ENCODE results near the gene KLHL13. TPM values are rescaled to one million over a fixed set of nuclear protein-coding genes. Genes with fewer than 3 reads are reported as not detected.

KLHL13 gene, protein sequence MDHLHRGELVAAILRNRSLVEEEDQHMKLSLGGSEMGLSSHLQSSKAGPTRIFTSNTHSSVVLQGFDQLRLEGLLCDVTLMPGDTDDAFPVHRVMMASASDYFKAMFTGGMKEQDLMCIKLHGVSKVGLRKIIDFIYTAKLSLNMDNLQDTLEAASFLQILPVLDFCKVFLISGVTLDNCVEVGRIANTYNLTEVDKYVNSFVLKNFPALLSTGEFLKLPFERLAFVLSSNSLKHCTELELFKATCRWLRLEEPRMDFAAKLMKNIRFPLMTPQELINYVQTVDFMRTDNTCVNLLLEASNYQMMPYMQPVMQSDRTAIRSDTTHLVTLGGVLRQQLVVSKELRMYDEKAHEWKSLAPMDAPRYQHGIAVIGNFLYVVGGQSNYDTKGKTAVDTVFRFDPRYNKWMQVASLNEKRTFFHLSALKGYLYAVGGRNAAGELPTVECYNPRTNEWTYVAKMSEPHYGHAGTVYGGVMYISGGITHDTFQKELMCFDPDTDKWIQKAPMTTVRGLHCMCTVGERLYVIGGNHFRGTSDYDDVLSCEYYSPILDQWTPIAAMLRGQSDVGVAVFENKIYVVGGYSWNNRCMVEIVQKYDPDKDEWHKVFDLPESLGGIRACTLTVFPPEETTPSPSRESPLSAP
- 1 to 10 TPM; 1.4 to 2.7 (median 1.8) TPM for total RNA-seq

DNA sequence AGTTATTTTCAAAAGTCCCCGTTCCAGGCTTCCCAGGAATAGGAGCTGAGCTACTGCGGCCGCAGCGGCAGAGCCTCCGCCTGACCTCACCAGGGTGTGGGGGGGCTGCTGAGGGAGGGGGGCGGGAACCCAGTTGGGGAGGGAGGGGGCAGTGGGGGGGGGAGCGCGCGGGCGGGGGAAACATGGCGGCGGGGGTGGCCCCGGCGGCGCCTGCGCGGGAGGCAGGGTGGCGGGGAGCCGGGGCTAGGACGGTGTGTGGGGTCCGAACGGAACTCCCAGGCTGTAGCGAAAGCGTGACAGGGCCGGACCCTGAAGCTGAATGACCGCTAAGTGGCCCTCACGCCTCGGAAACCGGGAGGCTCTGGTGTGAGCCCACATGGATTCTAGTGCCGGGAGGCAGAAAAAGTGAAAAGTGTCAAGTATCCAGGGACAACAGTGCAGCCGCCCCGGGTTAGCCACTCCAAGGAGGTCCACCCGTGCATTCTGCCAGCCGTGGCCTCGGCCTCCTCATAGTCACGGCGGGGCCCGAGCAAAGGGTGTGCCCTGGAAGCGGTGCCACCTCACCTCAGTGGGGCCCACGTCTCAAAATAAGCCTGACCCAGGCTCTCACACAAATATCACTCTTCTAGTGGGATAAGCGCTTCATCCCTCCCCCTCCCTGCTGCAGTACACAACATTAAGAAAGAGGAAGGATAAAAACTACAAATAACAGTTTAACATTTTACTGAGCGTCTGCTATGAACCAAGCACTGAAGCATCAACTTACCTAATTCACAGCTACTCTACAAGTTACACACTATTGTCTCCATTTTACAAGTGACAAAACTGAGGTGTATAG lies at the start of gene KLHL13:
KLHL13 (minus strand) TSS at position 98 of the 838 bp plus-strand sequence. CDS start 88,337 bp downstream, outside the sequence.
- no peak for TF ChIP-seq POLR2A (IDR thresholded peaks at IDR 0.05)
- TF ChIP-seq, protein P1, sequence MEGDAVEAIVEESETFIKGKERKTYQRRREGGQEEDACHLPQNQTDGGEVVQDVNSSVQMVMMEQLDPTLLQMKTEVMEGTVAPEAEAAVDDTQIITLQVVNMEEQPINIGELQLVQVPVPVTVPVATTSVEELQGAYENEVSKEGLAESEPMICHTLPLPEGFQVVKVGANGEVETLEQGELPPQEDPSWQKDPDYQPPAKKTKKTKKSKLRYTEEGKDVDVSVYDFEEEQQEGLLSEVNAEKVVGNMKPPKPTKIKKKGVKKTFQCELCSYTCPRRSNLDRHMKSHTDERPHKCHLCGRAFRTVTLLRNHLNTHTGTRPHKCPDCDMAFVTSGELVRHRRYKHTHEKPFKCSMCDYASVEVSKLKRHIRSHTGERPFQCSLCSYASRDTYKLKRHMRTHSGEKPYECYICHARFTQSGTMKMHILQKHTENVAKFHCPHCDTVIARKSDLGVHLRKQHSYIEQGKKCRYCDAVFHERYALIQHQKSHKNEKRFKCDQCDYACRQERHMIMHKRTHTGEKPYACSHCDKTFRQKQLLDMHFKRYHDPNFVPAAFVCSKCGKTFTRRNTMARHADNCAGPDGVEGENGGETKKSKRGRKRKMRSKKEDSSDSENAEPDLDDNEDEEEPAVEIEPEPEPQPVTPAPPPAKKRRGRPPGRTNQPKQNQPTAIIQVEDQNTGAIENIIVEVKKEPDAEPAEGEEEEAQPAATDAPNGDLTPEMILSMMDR (IDR thresholded peaks at IDR 0.05): no peak
- 6 to 18% methylated on average over 6 to 9 of the region's 42 CpGs for WGBS, 2 donors
- Histone ChIP-seq H3K27ac (no peak within 1 kb of the TSS), H3K4me3 (replicated peaks in 1 of 3) (peak within 1 kb of the TSS in 2 of 3 donors; percentile 32 to 39), H3K9me3 (no peaks in the 10 kb centered on the region), H3K27me3 (no peaks in the 10 kb centered on the region), H3K4me1 (no peaks in the 10 kb centered on the region), H3K36me3 (no peaks in the 10 kb centered on the region)
- intact Hi-C loops (cut with DNase I): no loop called here
- DNase-seq: peak; percentile 11 to 21

DNA sequence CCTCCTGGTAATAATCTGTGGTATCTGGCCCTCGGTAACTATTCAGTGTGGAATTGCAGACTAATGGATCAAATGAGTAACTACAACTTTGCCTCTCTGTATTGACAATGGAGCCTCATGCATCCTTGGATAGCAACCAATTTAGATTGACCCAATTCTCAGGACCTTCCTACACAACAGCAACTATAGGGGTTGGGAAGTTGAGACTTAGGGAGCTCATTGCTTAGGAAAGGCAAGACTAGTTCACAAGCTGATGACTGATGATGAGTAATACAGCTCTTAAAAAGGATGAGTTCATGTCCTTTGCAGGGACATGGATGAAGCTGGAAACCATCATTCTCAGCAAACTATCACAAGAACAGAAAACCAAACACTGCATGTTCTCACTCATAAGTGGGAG lies 47.5 kb upstream of the KLHL13 start:
- WGBS, 2 donors: 93 to 100% methylated on average over 1 of the region's 1 CpG

DNA sequence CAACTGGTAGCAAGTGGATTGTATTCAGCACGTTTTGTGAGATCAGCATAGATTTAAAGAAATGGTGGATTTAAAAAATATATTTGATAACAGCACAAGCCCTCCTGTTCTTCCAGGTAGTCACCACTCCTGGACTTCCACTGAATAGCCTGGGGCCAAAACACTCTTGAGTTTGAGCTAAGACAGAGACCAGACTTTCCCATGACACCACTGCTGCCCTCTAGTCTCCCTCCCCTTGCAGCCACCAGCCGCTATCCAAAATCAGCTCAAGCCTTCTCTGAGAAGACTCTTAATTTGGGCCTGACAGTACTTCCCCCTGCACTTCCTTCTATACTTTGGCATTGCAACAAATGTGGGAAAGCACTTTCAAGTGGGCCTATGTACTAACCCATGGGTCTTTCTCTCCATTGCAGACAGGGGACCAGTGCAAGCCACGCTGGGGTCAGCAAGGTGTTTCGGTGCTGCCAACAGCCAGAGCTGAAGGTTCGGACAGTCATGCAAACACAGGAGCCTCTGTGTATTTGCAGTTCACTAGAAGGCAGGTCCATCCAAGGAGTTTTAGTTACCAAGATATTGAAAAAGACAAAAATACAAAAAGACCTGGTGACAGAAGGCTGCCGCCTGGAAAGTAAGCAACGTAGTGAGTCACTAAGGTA lies 40.5 kb upstream of the KLHL13 start:
- WGBS, 2 donors: 92 to 94% methylated on average over 7 of the region's 7 CpGs
- Histone ChIP-seq H3K4me3 (replicated peaks in 1 of 3) (no peak overlapping the region), H3K9me3 (no peaks in the 10 kb centered on the region), H3K27ac (no peak overlapping the region), H3K4me1 (no peaks in the 10 kb centered on the region), H3K36me3 (no peaks in the 10 kb centered on the region), H3K27me3 (no peaks in the 10 kb centered on the region)
- no peak for DNase-seq
- intact Hi-C loops (cut with DNase I): no loop called here
- no peak for TF ChIP-seq POLR2A (IDR thresholded peaks at IDR 0.05)
- TF ChIP-seq, protein P1 (IDR thresholded peaks at IDR 0.05): no peak

More for the DNA sequence above, 47.5 kb upstream of the KLHL13 start:
- Histone ChIP-seq H3K4me1 (no peaks in the 10 kb centered on the region), H3K9me3 (no peaks in the 10 kb centered on the region), H3K4me3 (replicated peaks in 1 of 3) (no peak overlapping the region), H3K27me3 (no peaks in the 10 kb centered on the region), H3K27ac (no peak overlapping the region), H3K36me3 (no peaks in the 10 kb centered on the region)
- no peak for TF ChIP-seq POLR2A (IDR thresholded peaks at IDR 0.05)
- TF ChIP-seq, protein P1 (IDR thresholded peaks at IDR 0.05): no peak
- no peak for DNase-seq
- intact Hi-C loops (cut with DNase I): no loop called here

DNA sequence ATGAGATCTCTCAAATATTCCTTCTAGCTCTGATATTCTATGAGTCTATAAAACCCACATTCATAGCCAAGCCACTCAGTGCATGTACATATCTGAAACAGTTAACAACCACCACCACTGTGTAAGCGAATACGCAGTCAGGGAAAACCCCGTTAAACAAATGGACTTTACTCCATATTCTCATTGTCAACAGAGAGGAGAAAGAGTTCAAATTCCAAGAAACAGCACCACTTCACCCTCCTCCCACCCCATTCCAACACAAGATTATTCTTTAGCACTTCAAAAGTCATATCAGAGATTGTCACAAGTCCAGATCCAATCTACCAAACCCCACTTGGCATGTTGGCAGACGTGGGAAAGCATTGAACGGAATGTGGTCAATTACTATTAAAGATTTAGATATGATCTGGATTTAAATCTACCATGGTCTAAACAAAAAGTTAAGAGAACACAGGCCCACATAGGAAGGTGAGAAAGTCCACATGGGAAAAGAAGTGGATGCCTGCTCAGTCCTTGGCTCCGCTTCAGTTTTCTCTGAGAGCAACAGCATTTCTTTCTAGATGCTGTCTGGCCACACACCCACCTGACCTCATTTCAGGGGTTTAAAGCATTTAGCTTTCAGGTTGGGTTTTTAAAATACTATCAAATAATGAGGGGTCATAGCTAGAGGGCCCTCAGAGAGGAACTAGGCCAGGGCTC lies 39.8 kb upstream of the KLHL13 start:
- 76 to 84% methylated on average over 6 of the region's 6 CpGs for WGBS, 2 donors
- Histone ChIP-seq H3K4me1 (no peaks in the 10 kb centered on the region), H3K9me3 (no peaks in the 10 kb centered on the region), H3K27me3 (no peaks in the 10 kb centered on the region), H3K36me3 (no peaks in the 10 kb centered on the region), H3K4me3 (replicated peaks in 1 of 3) (no peak overlapping the region), H3K27ac (no peak overlapping the region)
- intact Hi-C loops (cut with DNase I): no loop called here
- TF ChIP-seq, protein P1 (IDR thresholded peaks at IDR 0.05): no peak
- no peak for TF ChIP-seq POLR2A (IDR thresholded peaks at IDR 0.05)
- DNase-seq: no peak
